Endothelial cell of umbilical vein (primary cell): Measurements from ENCODE around the gene HNRNPL. TPM values are rescaled to one million over a fixed set of nuclear protein-coding genes. Genes with fewer than 3 reads are reported as not detected.

Experiments
- BruUV-seq: library from RNA; stranded (reverse); fragments of 400-500 nt; replicated peaks from 2 replicates; lab custom pipeline; 2021; lab: Mats Ljungman, UMichigan
- CTCF ChIA-PET: fragments of 300-600, 350-600 bp; sonication (Branson Sonifier 250); formaldehyde crosslinking; loops from one replicate; lab custom pipeline; 2021; ENCODE audit warnings: antibody characterized with exemption, inconsistent platforms; lab: Charles Lee
- POLR2A ChIA-PET: fragments of 300-600, 350-600 bp; sonication (Branson Sonifier 250); formaldehyde crosslinking; loops from one replicate; lab custom pipeline; 2021; ENCODE audit warnings: antibody characterized with exemption, inconsistent platforms; lab: Charles Lee
- DNase-seq: peaks from one replicate; pipeline ENCODE4 v3.0.0-alpha.2; 2011; ENCODE audit warnings: low read depth, low spot score
- FAIRE-seq: peaks from 2 replicates; lab custom pipeline; 2011; peaks lifted over from hg19 to GRCh38; lab: Jason Lieb, UNC
- H2AFZ ChIP-seq: 2 replicates; pipeline ENCODE4 v1.6.0; 2012; ENCODE audit warnings: low read depth, low read length, control low read depth, inconsistent platforms
- H3K27ac ChIP-seq: 2 replicates; pipeline ENCODE4 v1.5.1; 2011; ENCODE audit warnings: low read depth, mild to moderate bottlenecking, control low read depth, low read length, moderate library complexity; ENCODE audit not compliant: insufficient read depth
- H3K27me3 ChIP-seq, 2 experiments: 2 replicates each; pipeline versions ENCODE4 v1.6.0 to v1.6.1; 2011; ENCODE audit warnings: low read length in 2 of 2, mixed read lengths in 1 of 2; ENCODE audit not compliant: control insufficient read depth in 2 of 2, insufficient read depth in 2 of 2
- H3K36me3 ChIP-seq, 2 experiments: 2 replicates in 1 of 2; 3 replicates in 1 of 2; pipeline ENCODE4 v1.5.1; 2011; ENCODE audit warnings: low read length in 2 of 2, mild to moderate bottlenecking in 1 of 2, moderate library complexity in 1 of 2; ENCODE audit not compliant: control insufficient read depth in 2 of 2, insufficient read depth in 2 of 2; ENCODE audit errors: extremely low read depth in 1 of 2
- H3K4me1 ChIP-seq: 3 replicates; pipeline ENCODE4 v1.5.1; 2011; ENCODE audit warnings: mild to moderate bottlenecking, low read length; ENCODE audit not compliant: control insufficient read depth, insufficient read depth; ENCODE audit errors: extremely low read depth
- H3K4me2 ChIP-seq: 2 replicates; pipeline ENCODE4 v1.6.1; 2011; ENCODE audit warnings: low read length, control low read depth, mixed read lengths; ENCODE audit not compliant: insufficient read depth
- H3K4me3 ChIP-seq, 3 experiments: fragments of 200-600 bp in 1 of 3; sonication (generic), shearing (Covaris generic) in 1 of 3; replicated peaks in 1 of 3; 2 replicates each; pipeline ENCODE4 v1.5.1; 2011 to 2016; ENCODE audit warnings: control low read depth in 3 of 3, low read length in 3 of 3, mild to moderate bottlenecking in 2 of 3, inconsistent platforms in 1 of 3, low read depth in 1 of 3, moderate library complexity in 1 of 3; ENCODE audit not compliant: insufficient read depth in 1 of 3
- H3K79me2 ChIP-seq: 2 replicates; pipeline ENCODE4 v1.6.0; 2012; ENCODE audit warnings: low read length, inconsistent platforms; ENCODE audit not compliant: control insufficient read depth, insufficient read depth
- H3K9ac ChIP-seq: replicated peaks from 2 replicates; pipeline ENCODE3; 2011; ENCODE audit warnings: low read length, control low read depth; ENCODE audit not compliant: insufficient read depth; ENCODE audit errors: extremely low read depth
- H3K9me1 ChIP-seq: replicated peaks from 3 replicates; pipeline ENCODE4 v1.6.0; 2011; ENCODE audit warnings: mild to moderate bottlenecking, low read length; ENCODE audit not compliant: control insufficient read depth, insufficient read depth; ENCODE audit errors: extremely low read depth
- H3K9me3 ChIP-seq: replicated peaks from 2 replicates; pipeline ENCODE4 v1.5.1; 2012; ENCODE audit warnings: low read length, inconsistent platforms; ENCODE audit not compliant: control insufficient read depth, insufficient read depth
- H4K20me1 ChIP-seq: replicated peaks from 2 replicates; pipeline ENCODE3; 2011; ENCODE audit warnings: mild to moderate bottlenecking, low read length; ENCODE audit not compliant: control insufficient read depth, insufficient read depth; ENCODE audit errors: extremely low read depth
- CTCF ChIP-seq, 2 donors: IDR thresholded peaks; 1 replicate in 1 of 2; 2 replicates in 1 of 2; pipeline ENCODE4 v1.5.1; 2011; ENCODE audit warnings: low read length in 2 of 2, mild to moderate bottlenecking in 2 of 2, moderate library complexity in 2 of 2, control low read depth in 1 of 2, inconsistent platforms in 1 of 2, low read depth in 1 of 2; ENCODE audit not compliant: insufficient read depth in 1 of 2; ENCODE audit errors: extremely low read depth in 1 of 2
- EZH2 ChIP-seq: IDR thresholded peaks from 2 replicates; pipeline ENCODE4 v1.6.1; 2012; ENCODE audit warnings: borderline replicate concordance, low read depth, mild to moderate bottlenecking, moderate library complexity, low read length, inconsistent platforms; ENCODE audit not compliant: severe bottlenecking
- FOS ChIP-seq: IDR thresholded peaks from 2 replicates; pipeline ENCODE4 v1.6.1; 2011; ENCODE audit warnings: mild to moderate bottlenecking, low read length, moderate library complexity, borderline replicate concordance; ENCODE audit not compliant: insufficient read depth
- GATA2 ChIP-seq: IDR thresholded peaks from 2 replicates; pipeline ENCODE4 v1.7.0; 2011; ENCODE audit warnings: low read depth, mild to moderate bottlenecking, moderate library complexity, mixed read lengths, low read length; ENCODE audit not compliant: insufficient read length, insufficient read depth
- JUN ChIP-seq: IDR thresholded peaks from 2 replicates; pipeline ENCODE4 v1.6.1; 2011; ENCODE audit warnings: borderline replicate concordance, low read depth; ENCODE audit not compliant: insufficient read length, insufficient read depth
- POLR2AphosphoS5 ChIP-seq: IDR thresholded peaks from 2 replicates; pipeline ENCODE4 v1.6.1; 2012; ENCODE audit warnings: low read depth, mild to moderate bottlenecking, control low read depth, low read length, moderate library complexity; ENCODE audit not compliant: insufficient read depth
- dilution Hi-C: fragments of 300-500 bp; cut with MboI; formaldehyde crosslinking; loops from one replicate; pipeline ENCODE4 v1.15.0; 2019; ENCODE audit warnings: low sequenced_read_pairs; ENCODE audit not compliant: extremely low pct_ligation_motif_present
- intact Hi-C: fragments of 100-400 bp; cut with micrococcal nuclease; formaldehyde crosslinking; loops from one replicate; pipeline ENCODE4 v1.10.0; 2022
- polyA plus RNA-seq, 4 experiments: library from polyadenylated mRNA; depleted of rRNA in 3 of 4; stranded (reverse) in 3 of 4; unstranded in 1 of 4; fragments of >200 nt; gene quantifications; 2 replicates each; pipeline versions ENCODE4 v1.2.1 to v1.2.3, GENCODE V29; 2011 to 2012; ENCODE audit warnings: missing spikeins in 1 of 4
- total RNA-seq: library from RNA; stranded (reverse); gene quantifications from 2 replicates; pipeline ENCODE4 v1.2.3, GENCODE V29; 2021

Gene HNRNPL
- total and polyA plus RNA-seq, 2 donors (not counting 3 experiments of a cell fraction or from before 2014, with no cell fraction given) = 305 to 451 TPM

- H3K9ac ChIP-seq = no peak overlapping the region
- DNase-seq (no peak), FAIRE-seq (no peak)
- CTCF ChIA-PET = interaction anchor here (0.8 to 1.5 kb wide), 2 partner anchors 29 to 70 kb away, joined by 3 read pairs; no protein-coding TSS in a partner anchor
- H2AFZ ChIP-seq = no peak overlapping the region
- no peaks in the 10 kb centered on the region for H3K9me3 ChIP-seq
- intact Hi-C loops = no loop called here
- no peak overlapping the region for H3K4me3 ChIP-seq
- H3K27me3 ChIP-seq = no peaks in the 10 kb centered on the region
- dilution Hi-C loops = no loop called here
- peaks cover 37% of the 10 kb centered on the region for H3K79me2 ChIP-seq
- H3K9me1 ChIP-seq = no peaks in the 10 kb centered on the region
- peaks cover 59 to 81% of the 10 kb centered on the region in 2 experiments for H3K36me3 ChIP-seq
- no peak for TF ChIP-seq GATA2
- TF ChIP-seq POLR2AphosphoS5 = no peak
- no TSS peak for BruUV-seq
- H3K4me1 ChIP-seq = no peaks in the 10 kb centered on the region
- H3K27ac ChIP-seq = no peak overlapping the region
- POLR2A ChIA-PET = interaction anchor here (1.2 kb wide), 1 partner anchor 8 kb away, joined by 3 read pairs; the partner anchor contains the start of gene ECH1
- H3K4me2 ChIP-seq = no peak overlapping the region
- H4K20me1 ChIP-seq = no peaks in the 10 kb centered on the region
These were observed 9.8 kb downstream of the HNRNPL start for GRCh38 chr19:38839816-38840582.

GRCh38 chr19:38838986-38839761 is 10.6 kb downstream of the HNRNPL start:
- Histone ChIP-seq H3K27ac (no peak overlapping the region), H3K27me3 (no peaks in the 10 kb centered on the region), H4K20me1 (no peaks in the 10 kb centered on the region), H3K4me1 (no peaks in the 10 kb centered on the region), H2AFZ (no peak overlapping the region), H3K9me1 (no peaks in the 10 kb centered on the region), H3K9me3 (no peaks in the 10 kb centered on the region), H3K4me2 (no peak overlapping the region), H3K36me3 (peaks cover 53 to 74% of the 10 kb centered on the region in 2 experiments), H3K79me2 (peaks cover 29% of the 10 kb centered on the region), H3K4me3 (no peak overlapping the region), H3K9ac (no peak overlapping the region)
- ChIA-PET CTCF (interaction anchor here (0.8 kb wide), 1 partner anchor 70 kb away, joined by 3 read pairs; no protein-coding TSS in a partner anchor), POLR2A (no interaction called here)
- TF ChIP-seq FOS = no peak
- no peak for TF ChIP-seq JUN
- no peak for TF ChIP-seq EZH2
- TF ChIP-seq CTCF (IDR thresholded peaks at IDR 0.05; ENCODE audit: extremely low read depth in 1 of 2, insufficient read depth in 1 of 2, low read depth in 1 of 2, low read length in 2 of 2) = no peak
- TF ChIP-seq GATA2 = no peak
- dilution Hi-C loops = no loop called here
- intact Hi-C loops = no loop called here
- no peak for FAIRE-seq
- BruUV-seq = no TSS peak
- no peak for DNase-seq
